GM19099 (cell line): ENCODE measurements around the gene REL.

Experiments used
- POLR2A ChIP-seq: IDR thresholded peaks from 3 replicates; pipeline ENCODE4 v1.6.1; 2011; ENCODE audit warnings: low read depth; ENCODE audit not compliant: insufficient read length; ENCODE audit errors: extremely low read depth

REL gene

GRCh38 chr2:60881047-60881932 is at the start of gene REL:
Gene REL (plus strand): TSS chr2:60881574. CDS start chr2:60881841, 267 bp downstream.
- TF ChIP-seq POLR2A = peak; percentile 84

- TF ChIP-seq POLR2A = no peak
Observed at GRCh38 chr2:60831921-60832320, 49.5 kb upstream of the REL start.

GRCh38 chr2:60832621-60833020 is 48.8 kb upstream of the REL start:
- no peak for TF ChIP-seq POLR2A

- no peak for TF ChIP-seq POLR2A
Observed at GRCh38 chr2:60834270-60834717, 47.1 kb upstream of the REL start.

- TF ChIP-seq POLR2A = no peak
Observed at GRCh38 chr2:60836491-60836890, 44.9 kb upstream of the REL start.

GRCh38 chr2:60837123-60837522 is 44.3 kb upstream of the REL start:
- TF ChIP-seq POLR2A = no peak

GRCh38 chr2:60838481-60838880 is 42.9 kb upstream of the REL start:
- no peak for TF ChIP-seq POLR2A

- TF ChIP-seq POLR2A = no peak
Observed at GRCh38 chr2:60839126-60839813, 42.1 kb upstream of the REL start.

- no peak for TF ChIP-seq POLR2A
Observed at GRCh38 chr2:60840880-60841279, 40.5 kb upstream of the REL start.

GRCh38 chr2:60843006-60843405 is 38.4 kb upstream of the REL start:
- TF ChIP-seq POLR2A = no peak

GRCh38 chr2:60844105-60844504 is 37.3 kb upstream of the REL start:
- no peak for TF ChIP-seq POLR2A

- no peak for TF ChIP-seq POLR2A
Observed at GRCh38 chr2:60847854-60848253, 33.5 kb upstream of the REL start.

GRCh38 chr2:60849187-60849586 is 32.2 kb upstream of the REL start:
- TF ChIP-seq POLR2A = no peak

- TF ChIP-seq POLR2A = no peak
Observed at GRCh38 chr2:60852282-60852860, 29.0 kb upstream of the REL start.

GRCh38 chr2:60853531-60853930 is 27.8 kb upstream of the REL start:
- no peak for TF ChIP-seq POLR2A
